WERI-Rb-1 (cell line): Measurements from ENCODE around the gene PRKACG.
"Not testable (repeated sequence)": the region's sequence is repeated elsewhere in the genome, so short reads cannot be mapped to it uniquely, and the experiment has no call there.

Source experiments
- DNase-seq: peaks from one replicate; pipeline ENCODE4 v3.0.0-alpha.2; 2020
- H3K27ac ChIP-seq: fragments of 250-450 bp; sonication (Bioruptor Pico); 2 replicates; pipeline ENCODE4 v1.5.1; 2020; ENCODE audit warnings: mild to moderate bottlenecking, moderate library complexity
- H3K27me3 ChIP-seq: fragments of 250-450 bp; sonication (Bioruptor Pico); 2 replicates; pipeline ENCODE4 v1.5.1; 2021; ENCODE audit warnings: mild to moderate bottlenecking, low read depth, moderate library complexity; ENCODE audit not compliant: insufficient read depth, severe bottlenecking
- H3K36me3 ChIP-seq: fragments of 250-450 bp; sonication (Bioruptor Pico); 2 replicates; pipeline ENCODE4 v1.5.1; 2020; ENCODE audit warnings: mild to moderate bottlenecking, moderate library complexity
- H3K4me3 ChIP-seq: 2 replicates; pipeline ENCODE4 v1.5.1; 2011; ENCODE audit warnings: low read depth, mild to moderate bottlenecking, control low read depth, low read length
- H3K9me3 ChIP-seq: fragments of 250-450 bp; sonication (Bioruptor Pico); 2 replicates; pipeline ENCODE4 v1.5.1; 2021; ENCODE audit warnings: mild to moderate bottlenecking, moderate library complexity; ENCODE audit not compliant: severe bottlenecking
- CTCF ChIP-seq: IDR thresholded peaks from 2 replicates; pipeline ENCODE4 v1.5.1; 2011; ENCODE audit warnings: low read depth, mild to moderate bottlenecking, control low read depth, inconsistent platforms, low read length

PRKACG gene

GRCh38 chr9:69014013-69014412 is at the start of gene PRKACG:
TSS of gene PRKACG (minus strand) at chr9:69014113. CDS start at chr9:69014092, 21 bp downstream.
- Histone ChIP-seq H3K36me3 (no peaks in the 10 kb centered on the region), H3K27ac (no peak within 1 kb of the TSS), H3K9me3 (no peaks in the 10 kb centered on the region), H3K4me3 (no peak within 1 kb of the TSS), H3K27me3 (no peaks in the 10 kb centered on the region)
- DNase-seq: no peak
- no peak for TF ChIP-seq CTCF

DNA sequence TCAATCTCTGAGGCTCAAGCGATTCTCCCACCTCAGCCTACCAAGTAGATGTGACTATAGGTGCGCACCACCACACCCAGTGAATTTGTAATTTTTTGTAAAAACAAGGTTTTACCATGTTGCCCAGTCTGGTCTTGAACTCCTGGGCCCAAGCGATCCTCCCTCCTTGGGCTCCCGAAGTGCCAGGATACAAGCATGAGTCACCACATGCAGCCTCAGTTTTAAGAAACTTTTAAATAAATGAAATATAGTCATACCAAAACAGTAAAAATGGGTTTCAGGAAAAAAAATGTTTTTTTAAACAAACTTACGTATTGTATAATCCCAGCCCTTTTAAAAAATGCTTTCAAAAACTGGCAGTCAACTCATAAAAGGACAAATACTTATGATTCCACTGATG is 48.3 kb upstream of the PRKACG start:
- no peaks in the 10 kb centered on the region for H3K27me3 ChIP-seq
- no peak for DNase-seq
- no peak for TF ChIP-seq CTCF
- no peak overlapping the region for H3K27ac ChIP-seq
- no peaks in the 10 kb centered on the region for H3K9me3 ChIP-seq
- peaks cover 11% of the 10 kb centered on the region for H3K36me3 ChIP-seq
- H3K4me3 ChIP-seq: no peak overlapping the region

GRCh38 chr9:69060766-69061165 is 46.9 kb upstream of the PRKACG start:
- H3K36me3 ChIP-seq: peaks cover 13% of the 10 kb centered on the region
- TF ChIP-seq CTCF: no peak
- no peaks in the 10 kb centered on the region for H3K9me3 ChIP-seq
- H3K27me3 ChIP-seq: no peaks in the 10 kb centered on the region
- no peak overlapping the region for H3K4me3 ChIP-seq
- DNase-seq: no peak
- no peak overlapping the region for H3K27ac ChIP-seq

DNA sequence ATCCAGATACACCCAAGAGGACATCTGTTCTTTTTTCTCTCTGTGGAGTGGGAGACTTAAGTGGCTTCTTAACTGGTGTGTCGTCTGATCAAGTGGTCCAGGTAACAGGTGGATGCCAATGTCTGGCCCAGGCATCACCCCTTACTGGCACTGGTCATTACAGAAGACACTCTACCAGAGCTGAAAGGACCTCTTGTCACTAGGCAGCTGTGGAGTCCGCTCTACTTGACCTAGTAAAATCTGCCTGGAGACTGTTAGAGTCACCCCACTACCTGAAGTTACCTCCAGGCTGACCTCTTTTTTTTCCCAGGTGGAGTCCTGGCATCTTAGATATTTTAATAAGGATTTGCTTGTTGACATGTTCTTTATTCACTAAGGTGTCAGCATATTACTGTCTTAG is 44.2 kb upstream of the PRKACG start:
- Histone ChIP-seq H3K4me3 (no peak overlapping the region), H3K9me3 (no peaks in the 10 kb centered on the region), H3K36me3 (peaks cover 21% of the 10 kb centered on the region), H3K27ac (no peak overlapping the region), H3K27me3 (no peaks in the 10 kb centered on the region)
- TF ChIP-seq CTCF: no peak
- DNase-seq: no peak

- Histone ChIP-seq H3K36me3 (peaks cover 21% of the 10 kb centered on the region), H3K9me3 (no peaks in the 10 kb centered on the region), H3K4me3 (no peak overlapping the region), H3K27me3 (no peaks in the 10 kb centered on the region), H3K27ac (no peak overlapping the region)
- DNase-seq: no peak
- no peak for TF ChIP-seq CTCF
Observed at GRCh38 chr9:69056191-69056815, 42.4 kb upstream of the PRKACG start.

- Histone ChIP-seq H3K4me3 (no peak overlapping the region), H3K27me3 (no peaks in the 10 kb centered on the region), H3K36me3 (peaks cover 21% of the 10 kb centered on the region), H3K27ac (no peak overlapping the region), H3K9me3 (no peaks in the 10 kb centered on the region)
- TF ChIP-seq CTCF: no peak
- no peak for DNase-seq
Observed at GRCh38 chr9:69054989-69055388, 41.1 kb upstream of the PRKACG start.

DNA sequence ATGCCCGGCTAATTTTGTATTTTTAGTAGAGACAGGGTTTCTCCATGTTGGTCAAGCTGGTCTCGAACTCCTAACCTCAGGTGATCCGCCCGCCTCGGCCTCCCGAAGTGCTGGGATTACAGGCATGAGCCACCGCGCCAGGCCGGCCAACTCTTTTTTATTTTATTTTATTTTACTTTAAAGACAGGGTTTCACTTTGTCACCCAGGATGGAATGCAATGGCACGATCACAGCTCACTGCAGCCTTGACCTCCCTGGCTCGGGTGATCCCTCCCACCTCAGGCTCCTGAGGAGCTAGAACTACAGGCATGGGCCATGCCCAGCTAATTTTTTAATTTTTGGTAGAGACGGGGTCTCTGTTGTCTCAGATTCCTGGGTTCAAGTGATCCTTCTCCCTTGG is 37.0 kb upstream of the PRKACG start:
- peaks cover 20% of the 10 kb centered on the region for H3K36me3 ChIP-seq
- DNase-seq, H3K9me3 ChIP-seq, H3K4me3 ChIP-seq, H3K27ac ChIP-seq, H3K27me3 ChIP-seq: not testable (repeated sequence)
